NK-92 (cell line): ENCODE data around the gene ERV3-1.
"Not testable (repeated sequence)": the region's sequence is repeated elsewhere in the genome, so short reads cannot be mapped to it uniquely, and the experiment has no call there.

ENCODE experiments used
- DNase-seq: peaks from one replicate; lab custom pipeline; 2025; ENCODE audit not compliant: unreplicated experiment; lab: John Stamatoyannopoulos, UW

Gene ERV3-1

GRCh38 chr7:64945503-64946175, 60.8 kb downstream of the ERV3-1 start:
- no peak for DNase-seq

GRCh38 chr7:64944667-64945502, 61.6 kb downstream of the ERV3-1 start:
- DNase-seq: not testable (repeated sequence)
